ENCODE data around the gene MACROH2A1.

MACROH2A1 gene

DNA sequence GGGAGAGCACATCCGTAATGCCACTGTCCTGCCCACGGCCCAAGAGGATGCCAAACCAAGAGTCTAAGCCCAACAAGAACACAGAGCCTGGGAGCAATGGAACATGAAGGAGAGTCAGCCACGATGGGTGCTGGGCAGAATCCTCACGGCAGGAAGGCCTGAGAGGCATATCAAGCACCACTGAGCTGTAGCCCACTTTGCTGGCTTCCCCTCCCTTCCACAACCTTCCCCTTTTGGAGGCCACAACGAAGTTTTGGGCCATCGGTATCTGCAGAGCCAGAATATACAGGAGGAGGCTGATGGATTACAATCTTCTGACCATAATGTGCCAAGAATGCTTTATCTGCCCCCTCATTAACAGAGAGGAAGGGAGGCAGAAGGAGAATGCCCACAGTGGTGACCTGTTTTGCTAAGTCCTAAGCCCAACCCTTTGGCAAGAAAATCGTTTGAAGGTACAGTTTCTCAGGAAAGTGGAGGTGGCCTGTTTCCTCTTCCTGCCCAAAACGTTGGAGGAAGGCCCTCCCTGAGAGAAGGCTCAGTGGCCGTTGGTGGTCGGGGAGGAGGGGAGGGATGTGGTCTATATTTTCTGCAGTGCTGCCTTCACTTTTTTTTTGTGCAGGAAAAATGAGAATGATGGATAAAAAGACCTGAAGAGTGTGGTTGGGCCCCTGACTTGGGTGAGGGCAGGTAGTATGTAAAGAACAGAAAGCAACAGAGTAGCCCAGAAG is 26.2 kb downstream of the MACROH2A1 start:
- Histone ChIP-seq H3K27me3 (ENCODE audit: low read depth, low read length) (no peaks in the 10 kb centered on the region), H3K27ac (ENCODE audit: low read length) (no peak overlapping the region), H3K9ac (ENCODE audit: low read length) (no peak overlapping the region), H3K4me2 (ENCODE audit: low read length) (no peak overlapping the region), H4K20me1 (ENCODE audit: insufficient read depth, low read length) (peaks cover 39% of the 10 kb centered on the region), H3K4me1 (ENCODE audit: low read length) (peaks cover 12% of the 10 kb centered on the region), H3K9me3 (ENCODE audit: insufficient read depth, low read length) (no peaks in the 10 kb centered on the region), H3K4me3 (ENCODE audit: low read length) (no peak overlapping the region), H3K36me3 (replicated peaks; ENCODE audit: low read depth, low read length) (peaks cover 32% of the 10 kb centered on the region), H2AFZ (ENCODE audit: low read depth, low read length) (no peak overlapping the region), H3K79me2 (ENCODE audit: low read length) (peaks cover 54% of the 10 kb centered on the region)
- no peak for TF ChIP-seq EZH2phosphoT487 (IDR thresholded peaks at IDR 0.05; ENCODE audit: low read depth)
- TF ChIP-seq, protein P1, sequence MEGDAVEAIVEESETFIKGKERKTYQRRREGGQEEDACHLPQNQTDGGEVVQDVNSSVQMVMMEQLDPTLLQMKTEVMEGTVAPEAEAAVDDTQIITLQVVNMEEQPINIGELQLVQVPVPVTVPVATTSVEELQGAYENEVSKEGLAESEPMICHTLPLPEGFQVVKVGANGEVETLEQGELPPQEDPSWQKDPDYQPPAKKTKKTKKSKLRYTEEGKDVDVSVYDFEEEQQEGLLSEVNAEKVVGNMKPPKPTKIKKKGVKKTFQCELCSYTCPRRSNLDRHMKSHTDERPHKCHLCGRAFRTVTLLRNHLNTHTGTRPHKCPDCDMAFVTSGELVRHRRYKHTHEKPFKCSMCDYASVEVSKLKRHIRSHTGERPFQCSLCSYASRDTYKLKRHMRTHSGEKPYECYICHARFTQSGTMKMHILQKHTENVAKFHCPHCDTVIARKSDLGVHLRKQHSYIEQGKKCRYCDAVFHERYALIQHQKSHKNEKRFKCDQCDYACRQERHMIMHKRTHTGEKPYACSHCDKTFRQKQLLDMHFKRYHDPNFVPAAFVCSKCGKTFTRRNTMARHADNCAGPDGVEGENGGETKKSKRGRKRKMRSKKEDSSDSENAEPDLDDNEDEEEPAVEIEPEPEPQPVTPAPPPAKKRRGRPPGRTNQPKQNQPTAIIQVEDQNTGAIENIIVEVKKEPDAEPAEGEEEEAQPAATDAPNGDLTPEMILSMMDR (IDR thresholded peaks at IDR 0.05; ENCODE audit: low read depth, low read length), result no peak

DNA sequence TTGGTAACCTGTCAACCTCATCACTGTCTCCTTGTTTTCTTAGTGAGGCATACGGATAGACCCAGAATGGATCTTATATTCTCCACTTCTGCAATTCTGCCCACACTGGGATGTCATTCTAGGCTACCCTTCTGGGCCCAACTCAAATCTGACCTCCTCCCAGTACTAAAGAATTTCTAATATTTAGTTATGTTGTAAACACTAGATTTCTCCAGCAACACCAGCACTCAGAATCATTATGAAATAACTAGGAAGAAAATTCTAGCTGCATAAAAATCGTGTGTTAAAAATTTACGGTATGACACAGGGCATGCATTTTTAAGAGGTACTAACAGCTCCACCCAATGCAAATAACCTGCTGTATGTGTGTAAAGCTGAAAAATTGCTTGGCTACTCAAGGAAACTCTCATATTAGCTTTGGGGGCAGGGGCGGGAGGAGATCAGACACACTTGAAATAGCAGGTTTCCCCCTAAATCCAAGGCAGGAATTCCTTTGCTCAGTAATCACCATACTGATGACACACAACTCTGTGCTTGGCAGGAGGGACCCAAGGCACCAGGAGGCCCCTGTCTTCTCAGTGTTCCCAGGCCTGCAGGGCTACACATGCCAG is 27.3 kb downstream of the MACROH2A1 start:
- peaks cover 48% of the 10 kb centered on the region for H3K79me2 ChIP-seq (ENCODE audit: low read length)
- H2AFZ ChIP-seq (ENCODE audit: low read depth, low read length), result no peak overlapping the region
- H3K9me3 ChIP-seq (ENCODE audit: insufficient read depth, low read length), result no peaks in the 10 kb centered on the region
- no peak overlapping the region for H3K27ac ChIP-seq (ENCODE audit: low read length)
- H4K20me1 ChIP-seq (ENCODE audit: insufficient read depth, low read length), result peaks cover 30% of the 10 kb centered on the region
- no peak overlapping the region for H3K9ac ChIP-seq (ENCODE audit: low read length)
- TF ChIP-seq, protein P1 (IDR thresholded peaks at IDR 0.05; ENCODE audit: low read depth, low read length), result no peak
- TF ChIP-seq EZH2phosphoT487 (IDR thresholded peaks at IDR 0.05; ENCODE audit: low read depth), result no peak
- no peak overlapping the region for H3K4me3 ChIP-seq (ENCODE audit: low read length)
- H3K4me2 ChIP-seq (ENCODE audit: low read length), result no peak overlapping the region
- H3K4me1 ChIP-seq (ENCODE audit: low read length), result peaks cover under 1% of the 10 kb centered on the region
- H3K36me3 ChIP-seq (replicated peaks; ENCODE audit: low read depth, low read length), result peaks cover 28% of the 10 kb centered on the region
- no peaks in the 10 kb centered on the region for H3K27me3 ChIP-seq (ENCODE audit: low read depth, low read length)

DNA sequence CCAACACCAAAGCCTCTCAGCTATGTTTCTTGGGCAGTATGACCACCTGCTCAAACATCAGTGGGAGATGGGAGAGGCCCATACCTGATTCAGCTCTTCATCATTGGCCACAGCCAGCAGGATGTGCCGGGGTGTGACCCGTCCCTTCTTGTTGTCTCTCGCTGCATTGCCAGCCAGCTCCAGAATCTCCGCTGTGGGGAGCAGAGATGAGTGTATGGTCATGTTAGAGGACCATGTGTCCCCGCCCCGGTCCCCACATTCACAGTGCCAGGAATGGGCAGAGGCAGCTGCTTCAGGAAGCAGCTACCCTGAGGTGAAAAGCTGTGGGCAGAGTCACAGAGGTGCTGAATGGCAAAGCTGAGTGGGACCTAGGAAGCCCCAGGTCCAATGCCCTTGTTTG is 29.1 kb downstream of the MACROH2A1 start:
- Histone ChIP-seq H3K9ac (ENCODE audit: low read length) (no peak overlapping the region), H3K9me3 (ENCODE audit: insufficient read depth, low read length) (no peaks in the 10 kb centered on the region), H3K27ac (ENCODE audit: low read length) (no peak overlapping the region), H3K36me3 (replicated peaks; ENCODE audit: low read depth, low read length) (peaks cover 15% of the 10 kb centered on the region), H3K4me1 (ENCODE audit: low read length) (no peaks in the 10 kb centered on the region), H3K4me2 (ENCODE audit: low read length) (no peak overlapping the region), H3K79me2 (ENCODE audit: low read length) (peaks cover 30% of the 10 kb centered on the region), H3K27me3 (ENCODE audit: low read depth, low read length) (no peaks in the 10 kb centered on the region), H4K20me1 (ENCODE audit: insufficient read depth, low read length) (peaks cover 14% of the 10 kb centered on the region), H2AFZ (ENCODE audit: low read depth, low read length) (no peak overlapping the region), H3K4me3 (ENCODE audit: low read length) (no peak overlapping the region)
- TF ChIP-seq, protein P1 (IDR thresholded peaks at IDR 0.05; ENCODE audit: low read depth, low read length), result no peak
- no peak for TF ChIP-seq EZH2phosphoT487 (IDR thresholded peaks at IDR 0.05; ENCODE audit: low read depth)

DNA sequence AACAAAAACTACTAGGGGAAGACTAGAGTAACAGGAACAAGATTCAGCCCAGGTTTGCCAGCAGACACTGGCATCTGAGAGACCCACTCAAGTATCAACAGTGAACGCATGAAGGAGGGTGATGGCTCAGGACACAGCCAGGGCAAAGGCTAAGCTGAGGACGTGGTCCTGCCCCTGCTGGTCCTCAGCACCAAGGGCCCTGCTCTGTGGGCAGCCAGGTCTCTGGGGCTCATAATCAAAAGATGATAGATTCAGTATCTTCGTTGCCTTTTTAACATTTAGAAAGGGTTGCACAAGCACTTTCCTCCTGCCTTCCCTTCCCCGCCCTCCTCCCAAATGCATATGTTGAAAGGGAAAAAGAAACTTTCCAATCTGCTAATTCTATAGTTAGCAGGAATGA is 31.5 kb downstream of the MACROH2A1 start:
- H3K4me2 ChIP-seq (ENCODE audit: low read length), result no peak overlapping the region
- no peaks in the 10 kb centered on the region for H3K4me1 ChIP-seq (ENCODE audit: low read length)
- peaks cover 6% of the 10 kb centered on the region; the same call in 1 of the 2 replicates for H3K79me2 ChIP-seq (ENCODE audit: low read length)
- peaks cover 11% of the 10 kb centered on the region for H3K36me3 ChIP-seq (replicated peaks; ENCODE audit: low read depth, low read length)
- H3K9ac ChIP-seq (ENCODE audit: low read length), result no peak overlapping the region
- peaks cover 2% of the 10 kb centered on the region; the same call in 1 of the 2 replicates for H4K20me1 ChIP-seq (ENCODE audit: insufficient read depth, low read length)
- no peaks in the 10 kb centered on the region for H3K27me3 ChIP-seq (ENCODE audit: low read depth, low read length)
- no peaks in the 10 kb centered on the region for H3K9me3 ChIP-seq (ENCODE audit: insufficient read depth, low read length)
- H2AFZ ChIP-seq (ENCODE audit: low read depth, low read length), result no peak overlapping the region
- no peak for TF ChIP-seq EZH2phosphoT487 (IDR thresholded peaks at IDR 0.05; ENCODE audit: low read depth)
- TF ChIP-seq, protein P1 (IDR thresholded peaks at IDR 0.05; ENCODE audit: low read depth, low read length), result no peak
- no peak overlapping the region for H3K4me3 ChIP-seq (ENCODE audit: low read length)
- no peak overlapping the region for H3K27ac ChIP-seq (ENCODE audit: low read length)

All from OCI-LY3 (cell line).